D341Med (cell line): ENCODE data around the gene ABCA7.
"Not testable (repeated sequence)": the region's sequence is repeated elsewhere in the genome, so short reads cannot be mapped to it uniquely, and the experiment has no call there.

ENCODE experiments used
- DNase-seq: peaks from one replicate; pipeline ENCODE4 v3.0.0; 2012; ENCODE audit warnings: low spot score

ABCA7 gene

DNA sequence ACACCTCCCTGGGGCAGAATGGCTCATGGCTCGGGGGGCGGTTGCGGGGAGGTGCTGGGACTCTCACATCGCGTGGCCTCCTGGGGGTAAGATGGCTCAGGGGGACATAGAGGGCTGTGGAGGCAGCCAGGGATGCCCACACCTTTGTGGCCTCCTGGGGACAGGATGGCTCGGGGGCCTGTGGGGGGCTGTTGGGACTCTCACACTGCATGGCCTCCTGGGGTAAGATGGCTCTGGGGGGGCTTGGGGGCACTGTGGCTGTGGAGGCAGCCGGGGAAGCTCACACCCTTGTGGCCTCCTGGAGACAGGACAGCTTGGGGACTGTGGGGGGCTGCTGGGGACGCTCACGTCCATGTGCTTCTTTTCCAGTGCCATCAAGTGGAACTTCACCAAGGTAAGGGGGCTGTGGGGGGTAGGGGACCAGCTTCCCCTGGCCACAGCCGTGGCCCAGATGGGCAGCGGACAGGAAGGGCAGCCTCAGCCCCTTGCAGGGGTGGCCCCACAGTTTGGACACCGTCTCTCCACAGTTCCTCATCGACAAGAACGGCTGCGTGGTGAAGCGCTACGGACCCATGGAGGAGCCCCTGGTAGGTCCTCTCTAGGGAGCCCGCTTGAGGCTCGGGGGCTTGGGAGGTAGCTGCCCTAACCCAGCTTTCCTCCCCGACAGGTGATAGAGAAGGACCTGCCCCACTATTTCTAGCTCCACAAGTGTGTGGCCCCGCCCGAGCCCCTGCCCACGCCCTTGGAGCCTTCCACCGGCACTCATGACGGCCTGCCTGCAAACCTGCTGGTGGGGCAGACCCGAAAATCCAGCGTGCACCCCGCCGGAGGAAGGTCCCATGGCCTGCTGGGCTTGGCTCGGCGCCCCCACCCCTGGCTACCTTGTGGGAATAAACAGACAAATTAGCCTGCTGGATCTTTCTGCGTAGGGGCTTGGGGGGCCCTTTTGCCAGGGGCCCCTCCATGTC lies 66.2 kb downstream of the ABCA7 start:
- no peak for DNase-seq

DNA sequence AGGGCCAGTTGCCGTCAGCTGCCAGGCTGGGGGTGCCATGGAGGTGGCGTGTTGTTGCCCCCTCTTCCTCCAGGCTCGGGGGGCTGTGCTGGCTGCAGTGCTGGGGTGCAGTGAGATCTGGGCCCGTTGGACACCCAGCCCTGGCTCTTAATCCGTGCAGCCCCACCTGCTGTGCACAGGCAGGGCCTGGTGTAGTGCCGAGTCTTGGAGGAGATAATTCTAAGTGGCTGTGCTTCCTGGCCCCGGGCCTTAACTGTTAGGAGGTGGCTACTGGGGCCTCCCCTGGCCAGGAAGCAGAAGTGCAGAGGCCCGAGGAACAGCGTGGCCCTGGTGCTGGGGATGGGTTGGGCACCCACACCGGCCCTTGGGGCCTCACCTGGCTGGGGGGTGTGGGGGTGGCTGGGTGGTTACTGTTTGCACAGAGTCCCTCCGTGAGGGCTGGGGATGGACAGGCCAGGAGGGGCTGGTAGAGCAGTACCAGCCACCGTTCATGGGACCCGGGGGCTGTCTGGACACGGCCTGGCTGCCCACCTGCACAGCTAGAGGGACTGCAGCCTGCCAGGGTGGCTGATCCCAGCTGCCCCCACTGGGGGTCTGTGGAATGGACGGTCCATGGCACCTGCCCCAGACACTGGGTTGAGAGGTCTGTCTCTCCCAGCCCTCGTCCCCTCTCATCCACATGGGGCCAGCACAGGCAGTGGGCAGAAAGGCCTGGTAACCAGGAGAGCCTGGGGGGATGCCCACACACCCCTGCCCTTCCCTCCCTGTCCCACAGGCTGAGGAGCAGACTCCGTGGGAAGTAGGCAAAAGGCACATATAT lies 67.1 kb downstream of the ABCA7 start:
- DNase-seq, result no peak

DNA sequence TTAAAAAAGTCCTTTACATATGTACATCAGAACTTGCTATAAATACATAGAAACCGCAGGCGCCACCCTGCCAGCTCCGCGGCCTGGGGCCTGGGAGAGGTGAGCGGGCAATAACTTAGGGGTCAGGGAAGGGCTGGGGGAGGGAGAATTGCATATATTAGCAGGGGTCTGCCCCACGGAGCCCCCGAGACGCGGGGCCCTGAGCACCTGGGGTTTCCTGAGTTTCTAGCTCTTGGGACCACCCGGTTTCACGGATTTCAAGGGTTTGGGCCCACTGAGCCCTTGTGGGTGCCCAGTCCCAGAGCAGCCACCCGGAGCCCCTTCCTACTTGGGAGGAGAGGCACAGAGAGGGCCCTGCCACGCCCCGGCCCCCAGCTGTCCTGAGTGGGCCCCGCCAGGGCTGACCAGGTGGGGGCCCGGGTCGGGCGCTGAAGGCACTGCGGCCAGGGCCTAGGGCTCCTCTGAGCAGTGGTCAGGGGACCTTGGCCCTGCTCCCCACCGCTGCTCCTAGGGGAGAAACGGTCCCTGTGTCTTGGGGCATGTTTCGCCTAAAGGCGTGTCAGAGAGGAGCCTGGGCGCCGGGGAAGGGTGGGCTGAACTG lies 67.9 kb downstream of the ABCA7 start:
- no peak for DNase-seq

- no peak for DNase-seq
Observed at GRCh38 chr19:1108291-1109031, 68.6 kb downstream of the ABCA7 start.

GRCh38 chr19:1109032-1109551 lies 69.2 kb downstream of the ABCA7 start:
- DNase-seq, result no peak

GRCh38 chr19:1109697-1110671 lies 70.1 kb downstream of the ABCA7 start:
- no peak for DNase-seq

- no peak for DNase-seq
Observed at GRCh38 chr19:1110809-1111640, 71.1 kb downstream of the ABCA7 start.

GRCh38 chr19:1111641-1112267 lies 71.8 kb downstream of the ABCA7 start:
- DNase-seq, result no peak

- DNase-seq, result peak; percentile 62
Observed at GRCh38 chr19:1112268-1113029, 72.5 kb downstream of the ABCA7 start.

- DNase-seq, result peak; percentile 99
Observed at GRCh38 chr19:1113030-1113985, 73.4 kb downstream of the ABCA7 start.

DNA sequence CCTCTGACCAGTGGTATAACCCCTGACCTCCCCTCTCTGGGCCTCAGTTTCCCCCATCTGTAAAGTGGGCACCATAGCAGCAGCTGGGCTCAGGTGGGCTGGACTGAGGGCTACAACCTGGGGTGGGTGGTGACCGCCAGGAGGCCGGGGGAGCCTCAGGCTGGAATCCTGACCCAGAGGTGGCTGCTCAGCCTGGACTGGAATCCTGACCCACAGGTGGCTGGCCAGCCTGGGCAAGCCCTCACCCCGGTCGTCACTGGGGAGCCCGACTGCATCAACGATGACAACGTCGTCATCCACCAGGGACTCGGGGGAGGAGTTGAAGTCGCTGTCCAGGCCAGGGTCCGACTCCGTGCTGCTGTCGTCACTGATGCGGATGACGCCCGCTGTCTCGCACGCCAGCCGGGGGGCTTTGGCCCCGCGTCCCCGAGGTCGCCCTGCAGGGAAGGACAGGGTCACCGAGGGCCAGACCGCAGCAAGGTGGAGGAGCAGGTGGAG lies 74.1 kb downstream of the ABCA7 start:
- no peak for DNase-seq

GRCh38 chr19:1114728-1115127 lies 74.8 kb downstream of the ABCA7 start:
- not testable (repeated sequence) for DNase-seq
